ENCODE results near the gene CD63. TPM values are rescaled to one million over a fixed set of nuclear protein-coding genes. Genes with fewer than 3 reads are reported as not detected.

Gene CD63
- total RNA-seq, 4 donors from 2014 or later = 683 to 1,145 (median 1,122) TPM

DNA sequence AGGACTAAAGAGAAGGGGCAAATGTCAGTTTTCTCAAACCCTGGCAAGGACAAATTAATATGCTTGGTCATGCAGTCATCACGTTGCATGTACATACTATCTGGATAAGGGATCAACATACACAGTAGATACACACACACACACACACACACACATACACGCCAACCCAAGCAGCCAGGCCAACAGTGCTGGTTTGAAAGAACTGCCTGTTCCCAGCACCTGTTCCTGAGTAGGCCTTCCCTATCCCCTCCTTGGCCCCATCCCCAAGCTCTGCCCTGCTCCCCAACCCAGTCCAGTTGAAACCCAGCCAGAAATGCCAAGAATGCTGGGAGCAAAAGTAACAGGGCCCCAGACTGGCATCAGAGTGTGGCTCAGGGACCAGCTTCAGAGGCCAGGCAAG is 25.5 kb downstream of the CD63 start:
- peaks cover 7 to 11% of the 10 kb centered on the region in 2 donors for H3K4me1 ChIP-seq
- 56 to 74% methylated on average over 2 of the region's 2 CpGs for WGBS, 2 donors
- no peak for DNase-seq
- intact Hi-C loops (cut with DNase I) = no loop called here
- H3K27me3 ChIP-seq = no peaks in the 10 kb centered on the region
- no peaks in the 10 kb centered on the region for H3K36me3 ChIP-seq
- no peak overlapping the region for H3K27ac ChIP-seq
- H3K4me3 ChIP-seq (replicated peaks in 1 of 3) = no peak overlapping the region
- TF ChIP-seq POLR2A (IDR thresholded peaks at IDR 0.05) = no peak
- TF ChIP-seq, protein P1, sequence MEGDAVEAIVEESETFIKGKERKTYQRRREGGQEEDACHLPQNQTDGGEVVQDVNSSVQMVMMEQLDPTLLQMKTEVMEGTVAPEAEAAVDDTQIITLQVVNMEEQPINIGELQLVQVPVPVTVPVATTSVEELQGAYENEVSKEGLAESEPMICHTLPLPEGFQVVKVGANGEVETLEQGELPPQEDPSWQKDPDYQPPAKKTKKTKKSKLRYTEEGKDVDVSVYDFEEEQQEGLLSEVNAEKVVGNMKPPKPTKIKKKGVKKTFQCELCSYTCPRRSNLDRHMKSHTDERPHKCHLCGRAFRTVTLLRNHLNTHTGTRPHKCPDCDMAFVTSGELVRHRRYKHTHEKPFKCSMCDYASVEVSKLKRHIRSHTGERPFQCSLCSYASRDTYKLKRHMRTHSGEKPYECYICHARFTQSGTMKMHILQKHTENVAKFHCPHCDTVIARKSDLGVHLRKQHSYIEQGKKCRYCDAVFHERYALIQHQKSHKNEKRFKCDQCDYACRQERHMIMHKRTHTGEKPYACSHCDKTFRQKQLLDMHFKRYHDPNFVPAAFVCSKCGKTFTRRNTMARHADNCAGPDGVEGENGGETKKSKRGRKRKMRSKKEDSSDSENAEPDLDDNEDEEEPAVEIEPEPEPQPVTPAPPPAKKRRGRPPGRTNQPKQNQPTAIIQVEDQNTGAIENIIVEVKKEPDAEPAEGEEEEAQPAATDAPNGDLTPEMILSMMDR (IDR thresholded peaks at IDR 0.05) = no peak
- no peaks in the 10 kb centered on the region for H3K9me3 ChIP-seq

- TF ChIP-seq POLR2A (IDR thresholded peaks at IDR 0.05) = no peak
- TF ChIP-seq, protein P1 (IDR thresholded peaks at IDR 0.05) = no peak
- no peaks in the 10 kb centered on the region for H3K9me3 ChIP-seq
- intact Hi-C loops (cut with DNase I) = no loop called here
- no peak overlapping the region for H3K4me3 ChIP-seq (replicated peaks in 1 of 3)
- H3K27me3 ChIP-seq = no peaks in the 10 kb centered on the region
- peaks cover 3 to 8% of the 10 kb centered on the region in 2 donors for H3K4me1 ChIP-seq
- no peak for DNase-seq
- no peaks in the 10 kb centered on the region for H3K36me3 ChIP-seq
- WGBS, 2 donors = 88% methylated on average over 8 of the region's 8 CpGs
- no peak overlapping the region for H3K27ac ChIP-seq
Measured at GRCh38 chr12:55702861-55703260, 25.9 kb downstream of the CD63 start.

- WGBS, 2 donors = 87 to 92% methylated on average over 16 to 19 of the region's 21 CpGs
- Histone ChIP-seq H3K4me3 (replicated peaks in 1 of 3) (no peak overlapping the region), H3K27ac (no peak overlapping the region)
Measured at GRCh38 chr12:55700255-55701018, 28.4 kb downstream of the CD63 start.

GRCh38 chr12:55699471-55700055 is 29.2 kb downstream of the CD63 start:
- H3K4me3 ChIP-seq (replicated peaks in 1 of 3) = no peak overlapping the region
- intact Hi-C loops (cut with DNase I) = no loop called here
- H3K27me3 ChIP-seq = no peaks in the 10 kb centered on the region
- no peak for DNase-seq
- TF ChIP-seq, protein P1 (IDR thresholded peaks at IDR 0.05) = no peak
- no peak for TF ChIP-seq POLR2A (IDR thresholded peaks at IDR 0.05)
- WGBS, 2 donors = 78 to 85% methylated on average over 5 of the region's 5 CpGs
- no peaks in the 10 kb centered on the region for H3K4me1 ChIP-seq
- no peaks in the 10 kb centered on the region for H3K36me3 ChIP-seq
- H3K27ac ChIP-seq = no peak overlapping the region
- no peaks in the 10 kb centered on the region for H3K9me3 ChIP-seq

More at GRCh38 chr12:55700255-55701018, 28.4 kb downstream of the CD63 start:
- Histone ChIP-seq H3K36me3 (no peaks in the 10 kb centered on the region), H3K4me1 (no peaks in the 10 kb centered on the region), H3K9me3 (no peaks in the 10 kb centered on the region), H3K27me3 (no peaks in the 10 kb centered on the region)
- no peak for DNase-seq
- TF ChIP-seq, protein P1 (IDR thresholded peaks at IDR 0.05) = no peak
- no peak for TF ChIP-seq POLR2A (IDR thresholded peaks at IDR 0.05)
- intact Hi-C loops (cut with DNase I) = no loop called here

GRCh38 chr12:55698965-55699364 is 29.8 kb downstream of the CD63 start:
- no peak for DNase-seq
- no peaks in the 10 kb centered on the region for H3K9me3 ChIP-seq
- H3K4me1 ChIP-seq = no peaks in the 10 kb centered on the region
- H3K4me3 ChIP-seq (replicated peaks in 1 of 3) = no peak overlapping the region
- 86 to 90% methylated on average over 1 of the region's 1 CpG for WGBS, 2 donors
- intact Hi-C loops (cut with DNase I) = no loop called here
- TF ChIP-seq, protein P1 (IDR thresholded peaks at IDR 0.05) = no peak
- no peak for TF ChIP-seq POLR2A (IDR thresholded peaks at IDR 0.05)
- H3K27ac ChIP-seq = no peak overlapping the region
- no peaks in the 10 kb centered on the region for H3K36me3 ChIP-seq
- H3K27me3 ChIP-seq = no peaks in the 10 kb centered on the region

All from thyroid gland (tissue), 4 donors.